Naive thymus-derived CD4-positive, alpha-beta T cell (primary cell): Measurements from ENCODE around the gene ATP5PO. TPM values are rescaled to one million over a fixed set of nuclear protein-coding genes. Genes with fewer than 3 reads are reported as not detected.

ENCODE experiments used
- ATAC-seq: fragments of 150-1000 bp; cut with Tn5 transposase; 2 replicates; pipeline ENCODE4 v1.10.0; 2021; ENCODE audit warnings: mild to moderate bottlenecking, moderate library complexity
- CTCF ChIA-PET: fragments of 350-600 bp; sonication (Branson Sonifier 250); formaldehyde crosslinking; loops from one replicate; lab custom pipeline; 2021; ENCODE audit warnings: antibody characterized with exemption; lab: Charles Lee
- POLR2A ChIA-PET: fragments of 350-600 bp; sonication (Branson Sonifier 250); formaldehyde crosslinking; loops from one replicate; lab custom pipeline; 2021; ENCODE audit warnings: antibody characterized with exemption, inconsistent platforms; lab: Charles Lee
- DNase-seq, 9 donors: peaks; one replicate each; pipeline versions ENCODE4 v3.0.0 to v3.0.0-alpha.2; 2020 to 2022; ENCODE audit warnings: mixed read lengths in 1 of 9
- H3K27ac ChIP-seq: one replicate; pipeline ENCODE4 v1.7.0; 2013; ENCODE audit warnings: mild to moderate bottlenecking, low read depth, low read length, moderate library complexity
- H3K27me3 ChIP-seq, 2 donors: one replicate each; pipeline ENCODE4 v1.7.0; 2013; ENCODE audit warnings: low read length in 2 of 2, mild to moderate bottlenecking in 2 of 2, moderate library complexity in 2 of 2; ENCODE audit not compliant: control insufficient read depth in 2 of 2, insufficient read depth in 2 of 2
- H3K36me3 ChIP-seq, 3 experiments: 1 replicate in 2 of 3; 2 replicates in 1 of 3; pipeline ENCODE4 v1.7.0; 2013; ENCODE audit warnings: low read length in 3 of 3, mild to moderate bottlenecking in 3 of 3, moderate library complexity in 1 of 3; ENCODE audit not compliant: insufficient read depth in 3 of 3, control insufficient read depth in 2 of 3
- H3K4me1 ChIP-seq, 2 donors: one replicate each; pipeline ENCODE4 v1.7.0; 2013; ENCODE audit warnings: low read length in 2 of 2, mild to moderate bottlenecking in 2 of 2, moderate library complexity in 1 of 2; ENCODE audit not compliant: control insufficient read depth in 2 of 2, insufficient read depth in 2 of 2
- H3K4me3 ChIP-seq: 2 replicates; pipeline ENCODE4 v1.7.0; 2013; ENCODE audit warnings: mild to moderate bottlenecking, low read length
- H3K9me3 ChIP-seq, 3 experiments: 1 replicate in 2 of 3; 2 replicates in 1 of 3; pipeline ENCODE4 v1.7.0; 2013; ENCODE audit warnings: low read length in 3 of 3; ENCODE audit not compliant: control insufficient read depth in 2 of 3
- H3K27ac Mint-ChIP-seq, 9 donors: one replicate each; pipeline ENCODE4 v1.8.0; 2020 to 2022; ENCODE audit warnings: mixed read lengths in 9 of 9, mild to moderate bottlenecking in 8 of 9, moderate library complexity in 5 of 9, inconsistent platforms in 2 of 9
- H3K27me3 Mint-ChIP-seq, 5 donors: one replicate each; pipeline ENCODE4 v1.8.0; 2021 to 2022; ENCODE audit warnings: mixed read lengths in 5 of 5, mild to moderate bottlenecking in 1 of 5
- H3K36me3 Mint-ChIP-seq, 5 donors: one replicate each; pipeline ENCODE4 v1.8.0; 2020 to 2022; ENCODE audit warnings: mixed read lengths in 5 of 5, mild to moderate bottlenecking in 3 of 5, inconsistent platforms in 1 of 5
- H3K4me1 Mint-ChIP-seq, 7 donors: one replicate each; pipeline ENCODE4 v1.8.0; 2020 to 2022; ENCODE audit warnings: mixed read lengths in 7 of 7, mild to moderate bottlenecking in 3 of 7, inconsistent platforms in 1 of 7
- H3K4me3 Mint-ChIP-seq, 10 donors: one replicate each; pipeline ENCODE4 v1.8.0; 2020 to 2022; ENCODE audit warnings: mild to moderate bottlenecking in 10 of 10, mixed read lengths in 10 of 10, moderate library complexity in 6 of 10, inconsistent platforms in 2 of 10
- H3K9me3 Mint-ChIP-seq, 11 donors: one replicate each; pipeline ENCODE4 v1.8.0; 2020 to 2022; ENCODE audit warnings: mixed read lengths in 11 of 11, mild to moderate bottlenecking in 4 of 11, inconsistent platforms in 1 of 11, moderate library complexity in 1 of 11
- intact Hi-C, 2 donors: fragments of 100-400 bp; cut with micrococcal nuclease; formaldehyde crosslinking; loops; one replicate each; pipeline ENCODE4 v1.15.1; 2023
- polyA plus RNA-seq, 2 donors: library from polyadenylated mRNA; unstranded; fragments of 300-500 nt; fragmentation: Illumina TruSeq; gene quantifications; one replicate each; pipeline ENCODE4 v1.2.3, GENCODE V29; 2021
- total RNA-seq, 6 experiments: library from RNA in 5 of 6; stranded (reverse) in 5 of 6; gene quantifications; 1 replicate in 5 of 6; 2 replicates in 1 of 6; pipeline ENCODE4 v1.2.3 and lab custom pipeline; 2021 to 2026

ATP5PO gene
- total and polyA plus RNA-seq, 7 experiments from 2014 or later = 123 to 449 (median 162) TPM

GRCh38 chr21:33944185-33944763, 28.7 kb upstream of the ATP5PO start:
- H3K27ac ChIP-seq = no peak overlapping the region
- intact Hi-C loops = loop anchor here in 1 of 2 donors (10.0 kb wide), 1 partner anchor 251 kb away; no protein-coding TSS in a partner anchor
- Mint-ChIP-seq H3K4me3 (peak overlapping the region in 4 of 10 donors; percentile 43 to 74 (median 56)), H3K36me3 (peaks cover 8 to 69% (median 33%) of the 10 kb centered on the region in 5 donors), H3K9me3 (peaks cover 0 to 19% (median 5%) of the 10 kb centered on the region in 11 donors), H3K27me3 (peaks cover 0 to 6% (median 0%) of the 10 kb centered on the region in 5 donors), H3K27ac (peak overlapping the region in 6 of 9 donors; percentile 62 to 100 (median 86)), H3K4me1 (peaks cover 42 to 80% (median 72%) of the 10 kb centered on the region in 7 donors)
- H3K27me3 ChIP-seq = no peaks in the 10 kb centered on the region
- no peak for ATAC-seq
- no peak for DNase-seq
- H3K9me3 ChIP-seq = peaks cover 0 to 7% (median 0%) of the 10 kb centered on the region in 3 experiments
- POLR2A ChIA-PET = interaction anchor here (1.0 to 13.9 kb wide), 2 partner anchors 9 to 54 kb away, joined by 3 to 502 read pairs; no protein-coding TSS in a partner anchor
- H3K36me3 ChIP-seq = peaks cover 0 to 13% (median 6%) of the 10 kb centered on the region in 3 experiments
- CTCF ChIA-PET = interaction anchor here (0.6 kb wide), 1 partner anchor 20 kb away, joined by 3 read pairs; no protein-coding TSS in a partner anchor
- H3K4me3 ChIP-seq = no peak overlapping the region
- peaks cover 41 to 44% of the 10 kb centered on the region in 2 donors for H3K4me1 ChIP-seq

- H3K27ac ChIP-seq = no peak overlapping the region
- H3K27ac Mint-ChIP-seq = peak overlapping the region in 3 of 9 donors; percentile 13 to 99 (median 77)
- CTCF ChIA-PET = interaction anchor here (0.8 to 2.1 kb wide), 3 partner anchors 19 to 405 kb away, joined by 4 to 7 read pairs (median 5); no protein-coding TSS in a partner anchor
- H3K27me3 Mint-ChIP-seq = peaks cover 0 to 4% (median 0%) of the 10 kb centered on the region in 5 donors
- no peaks in the 10 kb centered on the region for H3K27me3 ChIP-seq
- H3K4me1 ChIP-seq = peaks cover 44% of the 10 kb centered on the region in 2 donors
- H3K4me1 Mint-ChIP-seq = peaks cover 44 to 80% (median 72%) of the 10 kb centered on the region in 7 donors
- H3K4me3 Mint-ChIP-seq = no peak overlapping the region
- POLR2A ChIA-PET = interaction anchor here (1.0 to 13.9 kb wide), 4 partner anchors 8 to 131 kb away, joined by 3 to 502 read pairs (median 3); partner anchors contain the start of genes MRPS6 and SLC5A3
- H3K36me3 Mint-ChIP-seq = peaks cover 8 to 76% (median 36%) of the 10 kb centered on the region in 5 donors
- intact Hi-C loops = loop anchor here in 1 of 2 donors (10.0 kb wide), 1 partner anchor 252 kb away; no protein-coding TSS in a partner anchor
- H3K9me3 ChIP-seq = peaks cover 0 to 7% (median 0%) of the 10 kb centered on the region in 3 experiments
- peaks cover 0 to 19% (median 3%) of the 10 kb centered on the region in 11 donors for H3K9me3 Mint-ChIP-seq
- H3K4me3 ChIP-seq = no peak overlapping the region
- ATAC-seq (no peak), DNase-seq (no peak)
- peaks cover 0 to 13% (median 6%) of the 10 kb centered on the region in 3 experiments for H3K36me3 ChIP-seq
These were observed 27.7 kb upstream of the ATP5PO start for GRCh38 chr21:33943293-33943692.

- no peak for ATAC-seq
- peaks cover 0 to 7% (median 0%) of the 10 kb centered on the region in 3 experiments for H3K9me3 ChIP-seq
- peaks cover 0 to 13% (median 6%) of the 10 kb centered on the region in 3 experiments for H3K36me3 ChIP-seq
- H3K9me3 Mint-ChIP-seq = peaks cover 0 to 19% (median 2%) of the 10 kb centered on the region in 11 donors
- H3K27ac Mint-ChIP-seq = peak overlapping the region in 4 of 9 donors; percentile 46 to 77 (median 52)
- POLR2A ChIA-PET = interaction anchor here (1.1 to 13.9 kb wide), 4 partner anchors 7 to 131 kb away, joined by 3 to 502 read pairs (median 6); partner anchors contain the start of genes MRPS6 and SLC5A3
- H3K4me3 Mint-ChIP-seq = no peak overlapping the region
- peaks cover 37 to 80% (median 70%) of the 10 kb centered on the region in 7 donors for H3K4me1 Mint-ChIP-seq
- H3K36me3 Mint-ChIP-seq = peaks cover 8 to 73% (median 37%) of the 10 kb centered on the region in 5 donors
- no peak overlapping the region for H3K4me3 ChIP-seq
- H3K27me3 Mint-ChIP-seq = no peaks in the 10 kb centered on the region
- H3K4me1 ChIP-seq = peaks cover 42 to 47% of the 10 kb centered on the region in 2 donors
- intact Hi-C loops = loop anchor here in 1 of 2 donors (10.0 kb wide), 1 partner anchor 252 kb away; no protein-coding TSS in a partner anchor
- no peak for DNase-seq
- CTCF ChIA-PET = interaction anchor here (1.0 to 2.1 kb wide), 2 partner anchors 18 to 406 kb away, joined by 5 to 7 read pairs; no protein-coding TSS in a partner anchor
- no peaks in the 10 kb centered on the region for H3K27me3 ChIP-seq
- H3K27ac ChIP-seq = no peak overlapping the region
These were observed 26.8 kb upstream of the ATP5PO start for GRCh38 chr21:33942426-33942825.

- CTCF ChIA-PET = interaction anchor here (0.9 kb wide), 1 partner anchor 36 kb away, joined by 3 read pairs; no protein-coding TSS in a partner anchor
- peak overlapping the region in 3 of 10 donors; percentile 34 to 55 (median 35) for H3K4me3 Mint-ChIP-seq
- H3K27me3 ChIP-seq = no peaks in the 10 kb centered on the region
- peaks cover 0 to 19% (median 2%) of the 10 kb centered on the region in 11 donors for H3K9me3 Mint-ChIP-seq
- H3K36me3 ChIP-seq = peaks cover 0 to 13% (median 6%) of the 10 kb centered on the region in 3 experiments
- ATAC-seq (no peak), DNase-seq (no peak)
- H3K4me1 Mint-ChIP-seq = peaks cover 25 to 80% (median 70%) of the 10 kb centered on the region in 7 donors
- H3K27ac Mint-ChIP-seq = peak overlapping the region; percentile 20 to 100 (median 88)
- intact Hi-C loops = loop anchor here in 1 of 2 donors (10.0 kb wide), 1 partner anchor 254 kb away; no protein-coding TSS in a partner anchor
- peaks cover 8 to 63% (median 37%) of the 10 kb centered on the region in 5 donors for H3K36me3 Mint-ChIP-seq
- H3K4me3 ChIP-seq = no peak overlapping the region
- H3K4me1 ChIP-seq = peaks cover 42 to 48% of the 10 kb centered on the region in 2 donors
- no peaks in the 10 kb centered on the region for H3K27me3 Mint-ChIP-seq
- no peak overlapping the region for H3K27ac ChIP-seq
- H3K9me3 ChIP-seq = peaks cover 0 to 7% (median 0%) of the 10 kb centered on the region in 3 experiments
- POLR2A ChIA-PET = interaction anchor here (0.7 to 11.2 kb wide), 4 partner anchors 7 to 1113 kb away, joined by 3 to 502 read pairs (median 26); partner anchors contain the start of genes MRPS6 and SLC5A3
These were observed 25.3 kb upstream of the ATP5PO start for GRCh38 chr21:33940881-33941245.

- H3K4me1 ChIP-seq = peaks cover 47 to 54% of the 10 kb centered on the region in 2 donors
- Mint-ChIP-seq H3K4me3 (peak overlapping the region in 5 of 10 donors; percentile 7 to 55 (median 35)), H3K27me3 (no peaks in the 10 kb centered on the region)
These were observed 24.7 kb upstream of the ATP5PO start for GRCh38 chr21:33940164-33940880.

More at GRCh38 chr21:33940164-33940880, 24.7 kb upstream of the ATP5PO start:
- H3K36me3 Mint-ChIP-seq = peaks cover 8 to 65% (median 41%) of the 10 kb centered on the region in 5 donors
- ATAC-seq (no peak), DNase-seq (no peak)
- Histone ChIP-seq H3K27ac (no peak overlapping the region), H3K4me3 (no peak overlapping the region), H3K9me3 (peaks cover 0 to 7% (median 0%) of the 10 kb centered on the region in 3 experiments), H3K36me3 (peaks cover 0 to 13% (median 6%) of the 10 kb centered on the region in 3 experiments), H3K27me3 (no peaks in the 10 kb centered on the region)
- intact Hi-C loops = loop anchor here in 1 of 2 donors (10.0 kb wide), 1 partner anchor 254 kb away; no protein-coding TSS in a partner anchor
- peaks cover 25 to 83% (median 72%) of the 10 kb centered on the region in 7 donors for H3K4me1 Mint-ChIP-seq
- H3K27ac Mint-ChIP-seq = peak overlapping the region; percentile 20 to 100 (median 88)
- CTCF ChIA-PET = interaction anchor here (0.9 to 1.2 kb wide), 2 partner anchors 37 to 133 kb away, joined by 3 read pairs; partner anchors contain the start of genes MRPS6 and SLC5A3
- POLR2A ChIA-PET = interaction anchor here (0.6 to 11.2 kb wide), 6 partner anchors 8 to 1113 kb away, joined by 3 to 502 read pairs (median 8); partner anchors contain the start of genes MRPS6 and SLC5A3
- H3K9me3 Mint-ChIP-seq = peaks cover 0 to 19% (median 2%) of the 10 kb centered on the region in 11 donors
